GM19452 (cell line): Measurements from ENCODE around the gene STEAP1B.

Experiments
- ATAC-seq: cut with Tn5 transposase; IDR thresholded peaks from one replicate; pipeline ENCODE4 v1.9.1; 2021; ENCODE audit not compliant: unreplicated experiment

Gene STEAP1B

DNA sequence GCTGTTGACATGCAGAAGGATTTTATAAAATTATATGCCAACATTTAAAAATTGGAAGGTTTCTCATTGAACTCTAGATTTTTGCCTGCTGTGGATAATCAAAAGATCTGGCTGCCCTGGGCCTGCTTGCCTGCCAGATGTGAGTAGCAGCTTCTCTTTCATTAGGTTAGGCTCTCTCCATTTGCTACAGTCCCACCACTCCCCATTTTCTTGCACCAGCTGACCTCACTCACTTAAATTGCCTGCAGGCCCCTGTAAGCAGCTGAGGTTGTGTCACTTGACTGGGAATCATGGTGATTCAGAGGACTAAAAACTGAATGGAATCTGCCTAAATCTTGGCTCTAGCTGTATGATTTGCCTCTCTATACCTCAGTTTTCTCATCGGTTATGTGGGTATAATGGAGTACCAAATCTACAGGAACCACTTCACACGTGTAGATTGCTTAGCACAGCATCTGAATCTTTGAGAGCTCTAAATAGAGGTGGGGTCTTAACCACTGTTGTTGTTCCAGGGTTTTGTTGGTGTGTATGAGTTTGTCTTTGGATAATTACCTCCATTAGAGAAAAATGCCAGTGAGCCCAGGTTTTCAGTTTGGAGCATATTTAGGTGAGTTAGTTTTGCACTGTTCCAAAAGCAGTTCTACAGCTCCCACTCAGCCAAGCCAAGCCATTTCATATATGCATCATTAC lies 124.5 kb downstream of the STEAP1B start:
- no peak for ATAC-seq

GRCh38 chr7:22373911-22374310 lies 126.1 kb downstream of the STEAP1B start:
- no peak for ATAC-seq

DNA sequence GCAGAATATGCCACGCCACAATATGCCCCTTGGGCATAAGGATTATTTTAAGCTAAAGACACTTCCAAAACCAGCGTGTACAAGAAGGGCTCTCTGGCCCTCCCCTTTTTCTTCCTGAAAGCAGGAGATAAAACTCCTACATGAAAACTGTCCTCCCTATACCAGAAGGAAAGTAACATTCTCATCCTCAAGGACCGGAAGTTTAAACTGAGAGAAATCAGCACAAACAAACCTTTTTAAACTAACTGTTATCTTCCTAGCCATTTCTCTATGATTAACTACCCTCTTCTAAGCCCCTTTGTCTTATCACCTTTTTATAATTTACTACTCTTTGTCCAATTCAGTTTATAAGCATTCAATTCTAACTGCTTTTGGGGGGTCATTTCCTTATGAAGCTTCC lies 126.6 kb downstream of the STEAP1B start:
- no peak for ATAC-seq

- no peak for ATAC-seq
These were observed 127.1 kb downstream of the STEAP1B start for GRCh38 chr7:22372863-22373262.

DNA sequence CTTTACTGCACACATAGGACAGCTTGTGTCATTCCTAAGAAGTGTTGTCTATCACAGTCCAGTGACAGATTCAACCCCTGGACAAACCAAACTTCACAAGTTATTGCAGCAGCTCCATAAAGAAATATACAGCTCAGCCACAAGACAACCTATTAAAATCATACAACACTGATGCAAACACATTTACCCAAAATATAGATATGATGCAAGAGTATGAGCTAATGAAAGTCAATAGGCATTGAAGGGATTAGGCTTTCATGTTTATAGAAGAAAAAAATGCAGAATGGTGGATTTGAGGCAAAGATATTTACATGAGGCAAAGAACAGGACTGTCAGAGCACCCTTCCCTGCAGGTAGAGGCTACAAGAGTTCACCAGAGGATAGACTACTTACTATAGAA lies 128.1 kb downstream of the STEAP1B start:
- ATAC-seq: no peak
